ENCODE data around the gene NTN5.

- TF ChIP-seq POLR2A (IDR thresholded peaks at IDR 0.05) (no peak), CTCF (IDR thresholded peaks at IDR 0.05 in 4 of 5, conservative IDR thresholded peaks at IDR 0.05 in 1 of 5) (no peak)
Observed at GRCh38 chr19:48646722-48647216, 26.0 kb downstream of the NTN5 start.
